ENCODE data around the gene ANKS3. TPM values are rescaled to one million over a fixed set of nuclear protein-coding genes. Genes with fewer than 3 reads are reported as not detected.
A peak's percentile ranks its signal among the peaks of the same experiment; 100 is the strongest.

Gene ANKS3
- total RNA-seq, 4 donors from 2014 or later: 22.9 to 35.3 (median 25.1) TPM

DNA sequence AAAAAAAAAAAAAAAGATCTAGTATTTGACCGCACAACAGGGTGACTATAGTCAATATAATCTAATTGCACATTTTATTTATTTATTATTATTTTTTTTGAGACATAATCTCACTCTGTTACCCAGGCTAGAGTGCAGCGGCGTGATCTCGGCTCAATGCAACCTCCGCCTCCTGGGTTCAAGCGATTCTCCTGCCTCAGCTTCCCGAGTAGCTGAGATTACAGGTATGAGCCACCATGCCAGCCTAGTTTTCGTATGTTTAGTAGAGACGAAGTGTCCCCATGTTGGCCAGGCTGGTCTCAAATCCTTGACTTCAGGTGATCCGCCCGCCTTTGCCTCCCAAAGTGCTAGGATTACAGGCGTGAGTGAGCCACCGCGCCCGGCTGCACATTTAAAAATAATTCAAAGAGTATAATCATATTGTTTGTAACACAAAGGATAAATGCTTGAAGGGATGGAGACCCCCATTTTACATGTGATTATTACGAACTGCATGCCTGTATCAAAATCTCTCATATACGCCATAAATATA, 794 bp downstream of the ANKS3 start:
- TF ChIP-seq, protein P1, sequence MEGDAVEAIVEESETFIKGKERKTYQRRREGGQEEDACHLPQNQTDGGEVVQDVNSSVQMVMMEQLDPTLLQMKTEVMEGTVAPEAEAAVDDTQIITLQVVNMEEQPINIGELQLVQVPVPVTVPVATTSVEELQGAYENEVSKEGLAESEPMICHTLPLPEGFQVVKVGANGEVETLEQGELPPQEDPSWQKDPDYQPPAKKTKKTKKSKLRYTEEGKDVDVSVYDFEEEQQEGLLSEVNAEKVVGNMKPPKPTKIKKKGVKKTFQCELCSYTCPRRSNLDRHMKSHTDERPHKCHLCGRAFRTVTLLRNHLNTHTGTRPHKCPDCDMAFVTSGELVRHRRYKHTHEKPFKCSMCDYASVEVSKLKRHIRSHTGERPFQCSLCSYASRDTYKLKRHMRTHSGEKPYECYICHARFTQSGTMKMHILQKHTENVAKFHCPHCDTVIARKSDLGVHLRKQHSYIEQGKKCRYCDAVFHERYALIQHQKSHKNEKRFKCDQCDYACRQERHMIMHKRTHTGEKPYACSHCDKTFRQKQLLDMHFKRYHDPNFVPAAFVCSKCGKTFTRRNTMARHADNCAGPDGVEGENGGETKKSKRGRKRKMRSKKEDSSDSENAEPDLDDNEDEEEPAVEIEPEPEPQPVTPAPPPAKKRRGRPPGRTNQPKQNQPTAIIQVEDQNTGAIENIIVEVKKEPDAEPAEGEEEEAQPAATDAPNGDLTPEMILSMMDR (IDR thresholded peaks at IDR 0.05): no peak
- TF ChIP-seq POLR2A (IDR thresholded peaks at IDR 0.05): no peak
- DNase-seq: peak; percentile 28 to 35
- Histone ChIP-seq H3K4me1 (peaks cover 0 to 9% of the 10 kb centered on the region in 2 donors), H3K9me3 (no peaks in the 10 kb centered on the region), H3K4me3 (replicated peaks in 1 of 3) (peak overlapping the region; percentile 77 to 90 (median 86)), H3K27me3 (no peaks in the 10 kb centered on the region), H3K27ac (no peak overlapping the region), H3K36me3 (peaks cover 0 to 7% of the 10 kb centered on the region in 2 donors)
- intact Hi-C loops (cut with DNase I): loop anchor here (5.0 to 10.0 kb wide), 2 partner anchors 36 to 222 kb away; partner anchors contain the start of gene SEC14L5
- 23 to 27% methylated on average over 17 of the region's 17 CpGs for WGBS, 2 donors

DNA sequence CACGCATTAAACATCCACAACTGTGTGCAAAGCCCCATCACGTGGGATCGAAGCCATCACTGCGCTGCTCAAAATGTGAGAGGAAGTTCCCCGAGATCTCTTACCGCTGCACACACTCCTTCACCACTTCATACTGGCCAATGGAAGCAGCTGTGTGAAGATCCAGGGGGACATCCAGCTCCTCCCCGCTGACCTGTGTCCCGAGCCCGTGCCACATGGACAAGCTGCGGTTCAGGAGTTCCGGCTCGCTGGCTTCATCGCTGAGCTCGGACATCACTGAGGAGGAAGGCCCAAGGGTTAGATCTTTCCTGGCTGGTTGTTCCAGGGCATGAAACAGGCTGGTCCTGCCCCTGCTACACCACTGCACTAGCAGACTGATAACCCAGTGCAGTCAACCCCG, 4.2 kb downstream of the ANKS3 start:
- H3K4me1 ChIP-seq: peaks cover 0 to 4% of the 10 kb centered on the region in 2 donors
- no peaks in the 10 kb centered on the region for H3K9me3 ChIP-seq
- WGBS, 2 donors: 94 to 95% methylated on average over 14 of the region's 15 CpGs
- H3K27me3 ChIP-seq: no peaks in the 10 kb centered on the region
- intact Hi-C loops (cut with DNase I): loop anchor here (5.0 to 10.0 kb wide), 2 partner anchors 33 to 225 kb away; partner anchors contain the start of gene SEC14L5
- no peak overlapping the region for H3K27ac ChIP-seq
- no peak for DNase-seq
- TF ChIP-seq POLR2A (IDR thresholded peaks at IDR 0.05): no peak
- TF ChIP-seq, protein P1 (IDR thresholded peaks at IDR 0.05): no peak
- no peak overlapping the region for H3K4me3 ChIP-seq (replicated peaks in 1 of 3)
- H3K36me3 ChIP-seq: peaks cover 11 to 13% of the 10 kb centered on the region in 2 donors

DNA sequence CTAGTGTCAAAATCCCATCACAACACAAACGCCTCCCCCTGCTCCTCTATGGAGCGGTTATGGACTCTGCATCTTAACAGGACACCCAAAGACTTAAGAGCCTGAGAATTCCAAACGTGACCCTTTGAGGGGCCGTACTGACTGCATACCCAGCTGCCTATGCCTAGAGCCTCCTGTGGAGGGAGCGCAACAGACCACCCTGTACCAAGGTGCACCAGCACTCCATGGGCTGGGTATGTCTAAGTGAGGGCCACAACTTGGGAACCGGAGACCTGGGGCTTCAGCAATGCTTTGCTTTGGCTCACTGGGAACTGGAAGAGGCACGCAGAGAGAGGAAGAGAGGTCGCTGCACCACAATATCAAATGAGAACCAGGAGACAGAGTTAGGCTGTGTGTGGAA, 5.4 kb downstream of the ANKS3 start:
- Histone ChIP-seq H3K27ac (no peak overlapping the region), H3K4me1 (peaks cover 0 to 4% of the 10 kb centered on the region in 2 donors), H3K27me3 (no peaks in the 10 kb centered on the region), H3K4me3 (replicated peaks in 1 of 3) (no peak overlapping the region), H3K36me3 (peaks cover 12 to 17% of the 10 kb centered on the region in 2 donors), H3K9me3 (no peaks in the 10 kb centered on the region)
- WGBS, 2 donors: 95% methylated on average over 8 of the region's 8 CpGs
- no peak for DNase-seq
- TF ChIP-seq, protein P1 (IDR thresholded peaks at IDR 0.05): no peak
- intact Hi-C loops (cut with DNase I): no loop called here

DNA sequence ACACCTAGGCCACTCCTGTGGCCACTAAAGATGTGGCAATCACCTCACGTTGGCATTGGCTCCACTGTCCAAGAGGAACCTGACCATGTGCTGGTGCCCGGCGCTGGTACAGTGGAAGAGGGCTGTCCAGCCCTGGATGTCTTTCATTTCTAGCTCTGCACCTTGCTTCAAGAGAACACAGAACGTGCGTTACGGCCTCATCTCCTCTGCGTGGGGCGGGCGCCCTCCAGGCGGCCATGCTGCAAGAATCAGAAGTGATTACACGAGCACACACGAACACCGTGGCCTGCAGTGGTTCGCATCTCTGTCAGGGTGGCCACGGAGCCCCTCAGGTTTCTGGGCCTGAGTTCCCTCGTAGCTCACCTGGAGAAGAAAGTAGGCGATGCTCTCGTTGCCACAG, 7.5 kb downstream of the ANKS3 start:
- DNase-seq: no peak
- Histone ChIP-seq H3K36me3 (peaks cover 15 to 17% of the 10 kb centered on the region in 2 donors), H3K27ac (no peak overlapping the region), H3K9me3 (no peaks in the 10 kb centered on the region), H3K27me3 (no peaks in the 10 kb centered on the region), H3K4me1 (no peaks in the 10 kb centered on the region), H3K4me3 (replicated peaks in 1 of 3) (no peak overlapping the region)
- intact Hi-C loops (cut with DNase I): no loop called here
- no peak for TF ChIP-seq POLR2A (IDR thresholded peaks at IDR 0.05)
- WGBS, 2 donors: 91 to 96% methylated on average over 13 to 18 of the region's 18 CpGs

DNA sequence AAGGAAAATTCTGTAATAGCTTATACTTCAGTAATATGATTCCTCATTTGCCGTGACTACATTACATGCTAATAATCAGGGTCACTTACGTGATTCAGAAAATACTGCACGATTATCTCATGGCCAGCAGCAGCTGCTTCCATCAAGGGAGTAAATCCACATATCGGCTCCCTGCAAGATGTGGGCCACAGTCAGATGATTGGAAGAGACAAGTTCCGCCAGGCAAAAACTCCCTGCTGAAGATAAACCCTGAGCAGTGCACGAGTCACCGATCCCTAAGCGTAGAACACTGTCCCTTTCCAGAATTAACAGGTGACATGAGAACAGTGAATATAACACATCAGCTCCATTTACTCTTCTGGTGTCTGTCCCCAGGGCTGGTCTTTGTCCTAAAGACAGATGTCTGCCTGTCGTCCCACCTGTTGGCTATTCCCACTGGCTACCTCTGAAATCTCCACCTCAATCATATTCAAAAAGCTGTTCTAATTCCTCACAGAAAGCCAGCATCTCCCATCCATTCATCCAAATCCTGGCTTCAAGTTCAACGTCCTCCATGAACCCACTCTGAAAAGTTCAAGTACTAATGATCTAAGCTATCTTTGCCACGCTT, 9.3 kb downstream of the ANKS3 start:
- intact Hi-C loops (cut with DNase I): no loop called here
- H3K27ac ChIP-seq: no peak overlapping the region
- no peak overlapping the region for H3K4me3 ChIP-seq (replicated peaks in 1 of 3)
- WGBS, 2 donors: 89 to 91% methylated on average over 11 of the region's 11 CpGs
- H3K36me3 ChIP-seq: peaks cover 15 to 17% of the 10 kb centered on the region in 2 donors
- H3K27me3 ChIP-seq: no peaks in the 10 kb centered on the region
- no peaks in the 10 kb centered on the region for H3K9me3 ChIP-seq
- DNase-seq: no peak
- TF ChIP-seq POLR2A (IDR thresholded peaks at IDR 0.05): no peak
- TF ChIP-seq, protein P1 (IDR thresholded peaks at IDR 0.05): no peak
- H3K4me1 ChIP-seq: no peaks in the 10 kb centered on the region

Data from thyroid gland (tissue), 4 donors.